GM18519 (cell line): Measurements from ENCODE around the gene SLC38A10.
"Not testable (repeated sequence)": the region's sequence is repeated elsewhere in the genome, so short reads cannot be mapped to it uniquely, and the experiment has no call there.

ENCODE experiments used
- ATAC-seq: cut with Tn5 transposase; IDR thresholded peaks from one replicate; pipeline ENCODE4 v1.9.1; 2021; ENCODE audit warnings: mild to moderate bottlenecking, moderate library complexity; ENCODE audit not compliant: unreplicated experiment, low FRiP score

Gene SLC38A10

GRCh38 chr17:81313776-81314397 is 18.8 kb upstream of the SLC38A10 start:
- ATAC-seq, result no peak

GRCh38 chr17:81312624-81313325 is 17.7 kb upstream of the SLC38A10 start:
- no peak for ATAC-seq

GRCh38 chr17:81311946-81312345 is 16.8 kb upstream of the SLC38A10 start:
- no peak for ATAC-seq

- no peak for ATAC-seq
Measured at GRCh38 chr17:81310949-81311550, 15.9 kb upstream of the SLC38A10 start.

- no peak for ATAC-seq
Measured at GRCh38 chr17:81309859-81310839, 15.0 kb upstream of the SLC38A10 start.

GRCh38 chr17:81309140-81309858 is 14.2 kb upstream of the SLC38A10 start:
- no peak for ATAC-seq

GRCh38 chr17:81308784-81309139 is 13.7 kb upstream of the SLC38A10 start:
- ATAC-seq, result not testable (repeated sequence)

- no peak for ATAC-seq
Measured at GRCh38 chr17:81307636-81308560, 12.8 kb upstream of the SLC38A10 start.

- no peak for ATAC-seq
Measured at GRCh38 chr17:81306898-81307510, 11.9 kb upstream of the SLC38A10 start.

GRCh38 chr17:81306491-81306890 is 11.4 kb upstream of the SLC38A10 start:
- no peak for ATAC-seq

GRCh38 chr17:81305051-81305630 is 10.0 kb upstream of the SLC38A10 start:
- ATAC-seq, result no peak

- no peak for ATAC-seq
Measured at GRCh38 chr17:81304196-81305015, 9.3 kb upstream of the SLC38A10 start.

GRCh38 chr17:81303385-81303784 is 8.3 kb upstream of the SLC38A10 start:
- no peak for ATAC-seq

- ATAC-seq, result no peak
Measured at GRCh38 chr17:81302861-81303333, 7.8 kb upstream of the SLC38A10 start.

GRCh38 chr17:81302324-81302723 is 7.2 kb upstream of the SLC38A10 start:
- ATAC-seq, result no peak

GRCh38 chr17:81301195-81302144 is 6.4 kb upstream of the SLC38A10 start:
- no peak for ATAC-seq
